ENCODE data around the gene TANGO6.
A peak's percentile ranks its signal among the peaks of the same experiment; 100 is the strongest.

TANGO6 gene

GRCh38 chr16:69084289-69084688 is 241.0 kb downstream of the TANGO6 start:
- intact Hi-C loops (cut with DNase I), result no loop called here
- DNase-seq, result peak in 2 of 10 donors; percentile 5 to 47

GRCh38 chr16:69085032-69085695 is 241.8 kb downstream of the TANGO6 start:
- DNase-seq, result peak in 1 of 10 donors; percentile 7
- intact Hi-C loops (cut with DNase I), result no loop called here

GRCh38 chr16:69087161-69087581 is 243.8 kb downstream of the TANGO6 start:
- peak in 2 of 10 donors; percentile 39 to 47 for DNase-seq
- intact Hi-C loops (cut with DNase I), result no loop called here

GRCh38 chr16:69088684-69089083 is 245.4 kb downstream of the TANGO6 start:
- intact Hi-C loops (cut with DNase I), result no loop called here
- DNase-seq, result peak in 2 of 10 donors; percentile 13 to 21

- DNase-seq, result peak in 6 of 10 donors; percentile 42 to 87 (median 72)
- intact Hi-C loops (cut with DNase I), result no loop called here
These were observed 246.0 kb downstream of the TANGO6 start for GRCh38 chr16:69089091-69089910.

- intact Hi-C loops (cut with DNase I), result no loop called here
- DNase-seq, result peak in 2 of 10 donors; percentile 33 to 36
These were observed 250.6 kb downstream of the TANGO6 start for GRCh38 chr16:69093974-69094373.

GRCh38 chr16:69094501-69094900 is 251.2 kb downstream of the TANGO6 start:
- intact Hi-C loops (cut with DNase I), result no loop called here
- no peak for DNase-seq

- intact Hi-C loops (cut with DNase I), result no loop called here
- peak in 2 of 10 donors; percentile 31 to 50 for DNase-seq
These were observed 251.9 kb downstream of the TANGO6 start for GRCh38 chr16:69095193-69095592.

GRCh38 chr16:69100071-69100691 is 256.9 kb downstream of the TANGO6 start:
- intact Hi-C loops (cut with DNase I), result loop anchor here (5.0 kb wide), 1 partner anchor 103 kb away; no protein-coding TSS in a partner anchor
- peak in 3 of 10 donors; percentile 43 to 73 (median 55) for DNase-seq

- peak in 6 of 10 donors; percentile 26 to 89 (median 69) for DNase-seq
- intact Hi-C loops (cut with DNase I), result loop anchor here (1.0 kb wide), 1 partner anchor 203 kb away; no protein-coding TSS in a partner anchor
These were observed 262.4 kb downstream of the TANGO6 start, which contains the start of gene HAS3 for GRCh38 chr16:69105501-69106361. Gene HAS3 (plus strand): TSS chr16:69105653. CDS start chr16:69109396, 3,743 bp downstream.

- peak in 2 of 10 donors; percentile 66 to 82 for DNase-seq
- intact Hi-C loops (cut with DNase I), result no loop called here
These were observed 263.4 kb downstream of the TANGO6 start for GRCh38 chr16:69106491-69107315.

- DNase-seq, result peak in 2 of 10 donors; percentile 77 to 86
- intact Hi-C loops (cut with DNase I), result no loop called here
These were observed 264.1 kb downstream of the TANGO6 start for GRCh38 chr16:69107316-69107962.

GRCh38 chr16:69108064-69108904 is 265.0 kb downstream of the TANGO6 start:
- intact Hi-C loops (cut with DNase I), result no loop called here
- DNase-seq, result peak in 1 of 10 donors; percentile 70

GRCh38 chr16:69108905-69109252 is 265.5 kb downstream of the TANGO6 start:
- peak in 1 of 10 donors; percentile 25 for DNase-seq
- intact Hi-C loops (cut with DNase I), result no loop called here

GRCh38 chr16:69109486-69110270 is 266.3 kb downstream of the TANGO6 start:
- intact Hi-C loops (cut with DNase I), result no loop called here
- peak in 1 of 10 donors; percentile 75 for DNase-seq

- intact Hi-C loops (cut with DNase I), result no loop called here
- peak in 1 of 10 donors; percentile 3 for DNase-seq
These were observed 267.1 kb downstream of the TANGO6 start for GRCh38 chr16:69110406-69110805.

Measured in posterior cingulate gyrus (tissue), 11 donors.